Adipocyte (in vitro differentiated cells): ENCODE measurements around the gene SLC9A9.
A peak's percentile ranks its signal among the peaks of the same experiment; 100 is the strongest.
"Not testable (repeated sequence)": the region's sequence is repeated elsewhere in the genome, so short reads cannot be mapped to it uniquely, and the experiment has no call there.

Experiments
- DNase-seq: peaks from one replicate; pipeline ENCODE4 v3.0.0-alpha.2; 2015; ENCODE audit warnings: low read depth
- H3K27me3 ChIP-seq: replicated peaks from 2 replicates; pipeline ENCODE4 v1.7.0; 2013; ENCODE audit warnings: mild to moderate bottlenecking, low read length, moderate library complexity; ENCODE audit not compliant: control insufficient read depth, insufficient read depth
- H3K36me3 ChIP-seq: 2 replicates; pipeline ENCODE4 v1.7.0; 2013; ENCODE audit warnings: low read length, mild to moderate bottlenecking, moderate library complexity; ENCODE audit not compliant: control insufficient read depth, insufficient read depth, severe bottlenecking
- H3K4me1 ChIP-seq: 2 replicates; pipeline ENCODE4 v1.7.0; 2013; ENCODE audit warnings: mild to moderate bottlenecking, low read length, moderate library complexity; ENCODE audit not compliant: control insufficient read depth, insufficient read depth
- H3K4me3 ChIP-seq: 2 replicates; pipeline ENCODE4 v1.7.0; 2013; ENCODE audit warnings: mild to moderate bottlenecking, low read length, moderate library complexity
- H3K9ac ChIP-seq: 2 replicates; pipeline ENCODE4 v1.7.0; 2013; ENCODE audit warnings: mild to moderate bottlenecking, low read length, moderate library complexity
- H3K9me3 ChIP-seq: 2 replicates; pipeline ENCODE4 v1.7.0; 2013; ENCODE audit warnings: mild to moderate bottlenecking, low read length, moderate library complexity; ENCODE audit not compliant: control insufficient read depth

Gene SLC9A9

DNA sequence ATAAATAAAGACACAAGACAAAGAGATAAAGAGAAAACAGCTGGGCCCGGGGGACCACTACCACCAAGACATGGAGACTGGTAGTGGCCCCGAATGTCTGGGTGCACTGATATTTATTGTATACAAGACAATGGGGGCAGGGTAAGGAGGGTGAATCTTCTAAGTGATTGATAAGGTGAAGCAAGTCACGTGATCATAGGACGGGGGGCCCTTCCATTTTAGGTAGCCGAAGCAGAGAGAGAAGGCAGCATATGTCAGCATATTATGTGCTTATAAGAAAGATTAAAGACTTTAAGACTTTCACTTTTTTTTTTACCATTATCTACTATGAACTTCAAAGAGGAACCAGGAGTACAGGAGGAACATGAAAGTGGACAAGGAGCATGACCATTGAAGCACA, 25.3 kb upstream of the SLC9A9 start:
- not testable (repeated sequence) for H3K4me1 ChIP-seq, H3K9me3 ChIP-seq, H3K9ac ChIP-seq, H3K36me3 ChIP-seq, H3K27me3 ChIP-seq, H3K4me3 ChIP-seq, DNase-seq

DNA sequence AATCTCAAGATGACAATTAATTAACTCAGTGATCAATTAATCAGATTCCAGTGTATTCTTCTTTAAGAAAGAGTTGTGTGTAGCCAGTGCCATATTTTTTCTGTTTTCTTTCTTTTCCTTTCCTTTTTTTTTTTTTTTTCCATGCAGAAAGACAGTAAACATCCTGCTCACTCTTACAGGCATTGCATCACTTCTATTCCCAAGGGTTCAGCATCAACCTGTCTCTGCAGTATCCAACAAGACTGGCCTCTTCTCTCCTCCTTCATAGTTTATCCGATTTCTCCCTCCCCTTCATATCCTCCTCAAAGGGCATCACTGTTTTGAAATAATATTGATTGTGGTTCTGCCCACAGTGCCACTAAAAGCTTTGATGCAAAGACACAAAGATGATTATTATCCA, 17.0 kb upstream of the SLC9A9 start:
- H3K9ac ChIP-seq: no peak overlapping the region

GRCh38 chr3:143859465-143860203, 11.4 kb upstream of the SLC9A9 start:
- H3K4me1 ChIP-seq: no peaks in the 10 kb centered on the region
- peaks cover 3% of the 10 kb centered on the region for H3K9me3 ChIP-seq
- H3K4me3 ChIP-seq: no peak overlapping the region
- no peaks in the 10 kb centered on the region for H3K36me3 ChIP-seq
- no peak for DNase-seq
- no peak overlapping the region for H3K9ac ChIP-seq
- no peaks in the 10 kb centered on the region for H3K27me3 ChIP-seq

More for the DNA sequence above, 17.0 kb upstream of the SLC9A9 start:
- Histone ChIP-seq H3K36me3 (no peaks in the 10 kb centered on the region), H3K4me1 (no peaks in the 10 kb centered on the region), H3K27me3 (no peaks in the 10 kb centered on the region), H3K4me3 (no peak overlapping the region), H3K9me3 (no peaks in the 10 kb centered on the region)
- peak; percentile 25 for DNase-seq

DNA sequence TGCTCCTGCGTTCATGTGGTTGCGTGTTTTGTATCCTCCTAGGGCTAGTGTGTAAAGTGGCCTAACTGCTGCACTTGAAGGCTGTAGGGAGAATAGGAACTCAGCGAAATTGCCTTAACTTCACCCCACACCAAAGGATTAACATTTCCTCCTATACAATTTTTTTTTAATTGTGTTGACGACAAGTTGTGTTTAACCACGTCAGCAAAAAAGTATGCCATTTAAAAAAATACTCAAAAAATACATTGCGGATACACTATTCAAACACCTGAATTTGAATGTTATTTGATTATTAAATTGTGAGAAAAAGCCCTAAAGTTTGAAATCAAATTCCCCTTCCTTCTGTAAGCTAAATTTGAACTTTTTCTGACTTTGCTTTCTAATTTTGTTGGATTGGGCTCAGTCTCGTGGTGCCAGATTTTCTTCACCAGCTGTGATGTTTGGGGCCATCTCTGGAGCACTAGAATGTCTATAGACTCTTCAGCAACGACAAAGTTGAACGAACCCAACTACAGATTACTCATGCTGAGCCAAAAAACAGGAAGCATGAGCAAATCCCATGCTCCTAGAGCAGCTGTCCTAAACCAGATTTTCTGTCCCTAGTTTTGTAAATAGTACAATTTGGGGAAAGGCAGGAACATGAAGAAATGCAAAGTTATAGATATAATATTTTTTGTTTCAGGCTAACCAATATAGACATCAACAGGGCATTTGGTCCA, 8.1 kb upstream of the SLC9A9 start:
- DNase-seq: no peak
- H3K27me3 ChIP-seq: no peaks in the 10 kb centered on the region
- H3K4me1 ChIP-seq: no peaks in the 10 kb centered on the region
- no peaks in the 10 kb centered on the region for H3K36me3 ChIP-seq
- H3K9ac ChIP-seq: no peak overlapping the region
- H3K9me3 ChIP-seq: peaks cover 3% of the 10 kb centered on the region
- no peak overlapping the region for H3K4me3 ChIP-seq

- Histone ChIP-seq H3K4me1 (peaks cover 12% of the 10 kb centered on the region), H3K4me3 (no peak overlapping the region), H3K9ac (no peak overlapping the region), H3K27me3 (no peaks in the 10 kb centered on the region), H3K36me3 (no peaks in the 10 kb centered on the region), H3K9me3 (peaks cover 3% of the 10 kb centered on the region)
- DNase-seq: no peak
Observed at GRCh38 chr3:143855183-143855582, 6.9 kb upstream of the SLC9A9 start.

GRCh38 chr3:143851331-143852017, 3.2 kb upstream of the SLC9A9 start:
- no peak for DNase-seq
- Histone ChIP-seq H3K36me3 (no peaks in the 10 kb centered on the region), H3K27me3 (no peaks in the 10 kb centered on the region), H3K4me3 (no peak overlapping the region), H3K9ac (no peak overlapping the region), H3K4me1 (peaks cover 31% of the 10 kb centered on the region), H3K9me3 (no peaks in the 10 kb centered on the region)

DNA sequence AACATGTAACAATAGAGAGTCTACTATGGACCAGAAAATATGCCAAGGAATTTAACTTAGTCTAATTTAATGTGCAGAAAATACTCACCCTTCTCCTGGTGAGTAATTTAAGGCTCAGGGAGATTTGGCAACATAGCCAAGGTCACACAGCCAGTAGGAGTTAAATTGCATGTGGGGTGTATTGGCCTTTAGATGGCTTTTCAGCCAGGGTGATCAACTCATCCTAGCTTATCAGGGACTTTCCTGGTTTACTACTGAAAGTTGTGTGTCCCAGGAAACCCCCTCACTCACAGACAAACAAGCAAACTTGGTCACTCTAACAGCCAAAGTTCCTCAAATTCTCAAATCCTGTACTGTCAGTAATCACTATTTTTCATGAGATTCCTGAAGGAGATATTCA, 2.6 kb upstream of the SLC9A9 start:
- H3K36me3 ChIP-seq: no peaks in the 10 kb centered on the region

GRCh38 chr3:143849854-143850549, 1.7 kb upstream of the SLC9A9 start:
- Histone ChIP-seq H3K4me1 (peaks cover 31% of the 10 kb centered on the region), H3K27me3 (no peaks in the 10 kb centered on the region), H3K9me3 (no peaks in the 10 kb centered on the region), H3K4me3 (peak overlapping the region; percentile 60), H3K36me3 (no peaks in the 10 kb centered on the region), H3K9ac (peak overlapping the region; percentile 30)
- peak; percentile 93 for DNase-seq

More for the DNA sequence above, 2.6 kb upstream of the SLC9A9 start:
- no peak overlapping the region for H3K9ac ChIP-seq
- H3K27me3 ChIP-seq: no peaks in the 10 kb centered on the region
- peaks cover 31% of the 10 kb centered on the region for H3K4me1 ChIP-seq
- H3K9me3 ChIP-seq: no peaks in the 10 kb centered on the region
- H3K4me3 ChIP-seq: no peak overlapping the region
- DNase-seq: peak; percentile 21

DNA sequence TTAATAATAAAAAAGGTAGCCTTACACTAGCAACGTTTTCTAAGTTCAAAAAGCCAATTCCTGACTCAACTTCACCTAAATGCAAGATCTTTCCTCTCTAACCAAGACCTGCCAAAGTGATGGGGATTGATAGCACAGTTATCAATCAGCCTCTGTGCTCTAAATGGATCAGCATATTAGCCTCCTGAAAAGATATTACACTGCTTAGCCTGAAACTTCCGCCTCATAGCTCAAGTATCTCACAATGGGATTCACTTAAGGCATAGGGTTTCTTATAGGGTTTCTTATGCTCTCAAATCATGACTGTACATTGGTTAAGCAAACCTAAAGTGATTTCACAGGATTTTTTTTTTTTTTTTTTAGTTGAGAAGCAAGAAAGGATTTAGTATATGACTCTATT, 436 bp upstream of the SLC9A9 start:
- H3K27me3 ChIP-seq: no peaks in the 10 kb centered on the region
- H3K36me3 ChIP-seq: no peaks in the 10 kb centered on the region
- peak overlapping the region; percentile 97 for H3K4me3 ChIP-seq
- H3K9me3 ChIP-seq: no peaks in the 10 kb centered on the region
- no peak for DNase-seq
- no peak overlapping the region for H3K9ac ChIP-seq
- peaks cover 31% of the 10 kb centered on the region for H3K4me1 ChIP-seq

GRCh38 chr3:143843587-143843986, 4.7 kb downstream of the SLC9A9 start:
- Histone ChIP-seq H3K36me3 (no peaks in the 10 kb centered on the region), H3K9ac (no peak overlapping the region), H3K4me3 (no peak overlapping the region), H3K9me3 (no peaks in the 10 kb centered on the region), H3K27me3 (no peaks in the 10 kb centered on the region), H3K4me1 (peaks cover 25% of the 10 kb centered on the region)
- DNase-seq: no peak

DNA sequence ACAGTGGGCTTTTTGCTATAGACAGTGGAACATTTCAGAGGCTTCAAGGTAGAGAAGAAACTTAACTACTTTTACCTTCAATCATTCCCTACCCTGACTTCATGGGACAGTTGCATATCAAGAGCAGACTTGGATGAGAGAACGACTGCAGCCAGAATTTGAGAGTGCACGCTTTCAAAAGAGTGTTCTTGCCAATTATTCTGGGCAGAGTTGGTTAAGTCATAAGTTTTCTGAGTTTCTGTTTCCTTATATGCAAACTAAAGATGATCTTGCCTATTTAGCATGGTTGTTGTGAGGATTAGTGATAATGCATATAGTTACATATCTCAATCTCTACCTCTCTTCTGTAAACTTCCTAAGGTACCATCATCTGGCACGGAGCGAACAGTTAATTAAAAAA, 7.6 kb downstream of the SLC9A9 start:
- no peaks in the 10 kb centered on the region for H3K27me3 ChIP-seq
- H3K9ac ChIP-seq: no peak overlapping the region
- H3K9me3 ChIP-seq: no peaks in the 10 kb centered on the region
- peaks cover 18% of the 10 kb centered on the region for H3K4me1 ChIP-seq
- DNase-seq: no peak
- H3K36me3 ChIP-seq: no peaks in the 10 kb centered on the region
- H3K4me3 ChIP-seq: no peak overlapping the region
